ENCODE data around the gene TBC1D10A.
A peak's percentile ranks its signal among the peaks of the same experiment; 100 is the strongest.

Gene TBC1D10A

GRCh38 chr22:30372915-30373314 is 46.2 kb upstream of the TBC1D10A start:
- peak; percentile 74 to 90 for DNase-seq (ENCODE audit: low read depth in 1 of 2, low spot score in 1 of 2)
- Histone ChIP-seq H3K4me3 (replicated peaks; ENCODE audit: insufficient read depth, low read length) (no peak overlapping the region), H3K27ac (replicated peaks) (peak overlapping the region; percentile 81), H3K27me3 (ENCODE audit: insufficient read depth, poor library complexity, severe bottlenecking) (no peaks in the 10 kb centered on the region)
- TF ChIP-seq POLR2AphosphoS5 (IDR thresholded peaks at IDR 0.05; ENCODE audit: low read depth) = peak; percentile 68
- no peak for TF ChIP-seq CTCF (IDR thresholded peaks at IDR 0.05; ENCODE audit: insufficient read depth, low read length)
- TF ChIP-seq GABPA (IDR thresholded peaks at IDR 0.05; ENCODE audit: low read depth) = no peak
- TF ChIP-seq SPI1 (IDR thresholded peaks at IDR 0.05; ENCODE audit: borderline replicate concordance, low read depth) = peak; percentile 27; the same call in 1 of the 2 replicates
- peak; percentile 38 for TF ChIP-seq REST (IDR thresholded peaks at IDR 0.05; ENCODE audit: insufficient replicate concordance, low read depth)

- Histone ChIP-seq H3K4me3 (replicated peaks; ENCODE audit: insufficient read depth, low read length) (no peak overlapping the region), H3K27me3 (ENCODE audit: insufficient read depth, poor library complexity, severe bottlenecking) (no peaks in the 10 kb centered on the region), H3K27ac (replicated peaks) (no peak overlapping the region)
- TF ChIP-seq SPI1 (IDR thresholded peaks at IDR 0.05; ENCODE audit: borderline replicate concordance, low read depth) (no peak), REST (IDR thresholded peaks at IDR 0.05; ENCODE audit: insufficient replicate concordance, low read depth) (no peak), POLR2AphosphoS5 (IDR thresholded peaks at IDR 0.05; ENCODE audit: low read depth) (no peak), GABPA (IDR thresholded peaks at IDR 0.05; ENCODE audit: low read depth) (no peak), CTCF (IDR thresholded peaks at IDR 0.05; ENCODE audit: insufficient read depth, low read length) (no peak)
- DNase-seq (ENCODE audit: low read depth in 1 of 2, low spot score in 1 of 2) = no peak
Observed at GRCh38 chr22:30371981-30372380, 45.2 kb upstream of the TBC1D10A start.

GRCh38 chr22:30371321-30371720 is 44.6 kb upstream of the TBC1D10A start:
- no peaks in the 10 kb centered on the region for H3K27me3 ChIP-seq (ENCODE audit: insufficient read depth, poor library complexity, severe bottlenecking)
- TF ChIP-seq CTCF (IDR thresholded peaks at IDR 0.05; ENCODE audit: insufficient read depth, low read length) (no peak), REST (IDR thresholded peaks at IDR 0.05; ENCODE audit: insufficient replicate concordance, low read depth) (no peak), POLR2AphosphoS5 (IDR thresholded peaks at IDR 0.05; ENCODE audit: low read depth) (no peak), SPI1 (IDR thresholded peaks at IDR 0.05; ENCODE audit: borderline replicate concordance, low read depth) (no peak), GABPA (IDR thresholded peaks at IDR 0.05; ENCODE audit: low read depth) (no peak)
- DNase-seq (ENCODE audit: low read depth in 1 of 2, low spot score in 1 of 2) = no peak
- no peak overlapping the region for H3K4me3 ChIP-seq (replicated peaks; ENCODE audit: insufficient read depth, low read length)
- H3K27ac ChIP-seq (replicated peaks) = no peak overlapping the region
